Stimulated activated CD4-positive, alpha-beta T cell treated with anti-CD3 and anti-CD28 coated beads, Interleukin-1b, Interleukin-23, amount 100 ng/mL, for 24 hours (primary cell): ENCODE results near the gene CTBS.
A peak's percentile ranks its signal among the peaks of the same experiment; 100 is the strongest.

Source experiments
- DNase-seq, 4 experiments: peaks; one replicate each; pipeline ENCODE4 v3.0.0-alpha.2; 2020; ENCODE audit warnings: low read depth in 4 of 4, low spot score in 1 of 4

The CTBS gene

DNA sequence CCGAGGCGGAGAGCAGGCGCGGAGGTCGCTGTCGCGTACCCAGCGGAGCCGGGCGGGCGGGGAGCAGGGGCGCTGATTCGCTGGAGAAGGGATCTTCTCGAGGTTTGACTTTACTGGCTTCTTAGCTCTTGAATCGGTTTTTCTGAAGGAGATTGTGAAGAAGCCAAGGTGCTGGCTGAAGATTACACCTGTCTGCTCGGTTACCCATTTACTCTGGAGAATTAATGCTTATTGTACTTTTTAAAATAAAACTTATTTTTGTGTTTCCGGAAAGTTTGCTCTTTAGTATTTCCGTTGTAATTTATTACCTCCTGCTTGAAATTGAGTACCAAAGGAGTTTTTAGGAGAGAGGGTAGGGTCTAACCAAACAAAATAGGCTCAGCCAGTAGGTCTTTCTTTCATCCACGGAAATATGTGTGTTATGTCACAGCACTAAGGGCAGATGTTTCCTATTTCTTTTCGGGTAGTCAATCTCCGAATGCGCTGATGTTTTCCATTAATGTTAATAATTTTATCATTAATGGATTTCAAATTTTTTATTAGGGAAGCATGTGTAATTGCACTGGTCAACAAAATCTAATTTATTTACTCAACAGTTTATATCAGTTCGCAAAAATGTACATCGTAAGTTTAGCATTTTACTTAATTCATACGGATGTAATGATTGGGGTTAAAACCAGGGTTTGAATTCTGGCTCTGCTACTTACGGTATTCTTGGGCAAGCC, 67.3 kb downstream of the CTBS start:
- no peak for DNase-seq

DNA sequence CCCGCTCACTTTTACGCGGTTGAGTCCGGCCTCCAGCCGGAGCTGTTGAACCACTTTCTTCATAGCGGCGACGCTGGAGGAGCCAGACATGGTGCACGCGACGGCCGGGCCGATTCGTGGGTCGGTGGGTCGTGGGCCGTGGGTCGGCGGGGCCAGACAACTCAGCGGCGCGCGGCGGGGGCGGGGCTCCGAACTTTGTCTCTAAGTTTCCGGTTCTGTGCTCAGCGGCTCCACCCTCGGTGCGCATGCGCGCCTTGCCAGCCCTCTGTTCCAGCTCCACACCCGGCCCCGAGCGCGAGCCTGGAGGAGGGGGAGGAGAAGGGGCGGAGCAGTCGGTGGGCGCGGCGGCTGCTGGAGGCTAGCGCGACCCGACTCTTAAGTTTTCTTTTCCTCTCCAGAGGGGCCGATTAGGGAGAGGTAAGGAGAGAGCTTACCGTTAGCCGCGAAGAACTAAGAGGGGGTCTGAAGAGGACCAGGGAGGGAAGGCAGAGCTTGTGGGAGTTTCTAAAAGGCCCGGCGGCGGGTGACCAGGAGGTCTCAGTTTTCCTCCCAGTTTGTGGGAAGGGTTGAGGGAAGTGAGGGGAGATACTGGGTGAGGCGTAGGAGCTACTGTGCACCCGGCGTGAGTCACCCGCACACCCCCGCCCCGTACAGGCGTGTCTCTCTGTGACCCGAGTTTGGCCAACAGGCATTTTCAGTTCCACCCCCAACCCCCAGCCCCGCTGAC, 68.1 kb downstream of the CTBS start, which contains the start of the genes GNG5 and SPATA1:
Gene GNG5, minus strand, starts transcription at position 580 of the 727 bp plus-strand sequence. Its CDS starts 490 bp downstream, at position 90.
Gene SPATA1, plus strand, starts transcription at position 385 of the 727 bp plus-strand sequence. CDS start 9,974 bp downstream, outside the sequence.
- DNase-seq, result peak; percentile 95 to 97 (median 96)

DNA sequence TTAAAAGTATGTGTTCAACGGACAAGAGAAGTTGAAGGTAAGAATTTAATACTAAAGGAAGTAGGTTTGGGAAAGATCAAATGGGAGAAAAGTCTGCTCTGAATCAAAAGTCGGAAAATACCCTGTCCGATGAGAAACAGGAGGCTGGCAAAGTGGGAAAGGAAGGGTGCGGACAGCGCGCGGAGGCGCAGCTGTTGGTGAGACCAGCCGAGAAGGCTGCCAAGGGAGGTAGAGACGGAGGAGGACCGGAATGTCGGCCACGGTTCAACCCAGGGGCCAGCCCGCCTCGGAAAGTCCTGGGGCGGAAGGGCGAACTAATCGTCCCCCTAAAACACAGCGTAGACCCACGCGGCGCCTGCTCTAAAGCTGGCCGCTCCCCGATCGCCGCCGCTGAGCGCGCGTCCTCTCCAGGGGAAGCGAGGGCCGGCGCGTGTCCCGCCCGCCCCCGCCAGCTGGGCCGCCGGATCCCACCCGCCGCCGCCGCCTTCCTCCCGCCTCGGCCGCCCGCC, 68.7 kb downstream of the CTBS start:
- no peak for DNase-seq

DNA sequence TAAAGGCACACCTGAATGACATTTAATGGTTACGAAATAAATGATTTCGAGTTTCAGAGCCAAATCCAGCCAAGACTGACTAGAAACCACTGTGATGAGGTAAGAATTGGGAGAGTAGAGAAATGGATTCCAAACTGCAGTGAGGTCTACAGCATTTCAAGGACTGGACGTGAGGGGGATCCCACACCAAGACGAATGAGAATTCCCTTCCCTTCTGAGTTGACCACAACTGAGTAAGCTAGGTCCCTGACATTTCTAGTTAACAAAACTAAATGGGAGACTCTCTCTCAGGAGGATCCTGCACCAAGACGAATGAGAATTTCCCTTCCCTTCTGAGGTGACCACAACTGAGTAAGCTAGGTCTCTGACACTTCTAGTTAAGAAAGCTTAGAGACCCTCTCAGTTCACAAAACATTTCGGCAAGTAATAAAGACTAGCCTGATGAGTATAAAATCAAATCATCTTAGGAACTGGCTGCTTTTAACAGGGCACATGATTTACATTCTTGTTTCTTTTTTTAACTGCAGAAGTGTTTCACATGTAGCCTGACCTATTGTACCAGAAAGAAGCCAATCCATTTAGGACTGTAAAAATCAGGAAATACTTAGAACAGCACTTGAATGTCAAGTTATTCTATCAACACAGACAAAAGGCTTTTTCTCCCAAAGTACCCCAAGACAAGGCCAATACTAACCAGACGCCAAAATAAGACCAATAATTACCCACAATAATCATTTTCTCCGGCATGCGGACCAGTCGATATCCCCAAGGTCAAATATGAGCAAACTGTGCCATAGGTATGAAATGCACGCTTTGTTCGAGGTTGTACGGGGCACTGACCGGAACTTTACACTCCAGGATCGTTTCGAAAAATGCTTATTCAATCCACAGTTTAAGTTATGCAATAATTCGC, 69.4 kb downstream of the CTBS start:
- DNase-seq, result no peak

DNA sequence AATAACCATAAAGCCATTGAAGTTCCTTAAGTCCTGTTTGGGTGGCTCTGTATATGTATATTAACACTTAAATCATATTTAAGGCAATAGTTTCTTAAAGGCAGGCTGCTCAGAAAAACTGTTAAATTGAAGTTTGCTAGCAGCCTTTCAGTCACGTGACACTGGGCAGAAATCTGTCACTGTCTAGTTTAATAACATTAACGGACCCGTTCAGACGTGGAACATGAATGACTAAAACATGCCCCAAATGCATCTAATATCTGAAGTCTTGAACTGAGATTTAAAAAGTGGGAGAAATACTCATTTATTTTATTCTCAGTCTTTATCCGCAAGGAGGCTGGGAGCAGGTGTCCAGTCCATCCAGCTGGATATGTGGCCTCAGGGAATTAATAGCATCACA, 71.3 kb downstream of the CTBS start:
- no peak for DNase-seq
